Nephron (organoid): Measurements from ENCODE around the gene SGCA.

Source experiments
- H3K27ac Mint-ChIP-seq, 3 experiments: 2 replicates each; pipeline ENCODE4 v1.8.0; 2020; ENCODE audit warnings: mixed read lengths in 3 of 3, mild to moderate bottlenecking in 2 of 3, moderate library complexity in 1 of 3
- H3K27me3 Mint-ChIP-seq: 2 replicates; pipeline ENCODE4 v1.8.0; 2021; ENCODE audit warnings: low read depth, mild to moderate bottlenecking, moderate library complexity, mixed read lengths
- H3K36me3 Mint-ChIP-seq: 2 replicates; pipeline ENCODE4 v1.8.0; 2020; ENCODE audit warnings: low read depth, mixed read lengths
- H3K4me1 Mint-ChIP-seq: 2 replicates; pipeline ENCODE4 v1.8.0; 2020; ENCODE audit warnings: mixed read lengths
- H3K4me3 Mint-ChIP-seq, 3 experiments: 2 replicates each; pipeline ENCODE4 v1.8.0; 2020; ENCODE audit warnings: mild to moderate bottlenecking in 3 of 3, mixed read lengths in 3 of 3, moderate library complexity in 2 of 3
- H3K9me3 Mint-ChIP-seq: 2 replicates; pipeline ENCODE4 v1.8.0; 2020; ENCODE audit warnings: mixed read lengths
- TF ChIP-seq, protein P1 (sequence below), 3 experiments: fragments of 200-600 bp; sonication (generic); IDR thresholded peaks; one replicate each; pipeline ENCODE4 v1.5.0; 2021; ENCODE audit warnings: antibody characterized with exemption in 3 of 3; ENCODE audit not compliant: unreplicated experiment in 3 of 3

SGCA gene

DNA sequence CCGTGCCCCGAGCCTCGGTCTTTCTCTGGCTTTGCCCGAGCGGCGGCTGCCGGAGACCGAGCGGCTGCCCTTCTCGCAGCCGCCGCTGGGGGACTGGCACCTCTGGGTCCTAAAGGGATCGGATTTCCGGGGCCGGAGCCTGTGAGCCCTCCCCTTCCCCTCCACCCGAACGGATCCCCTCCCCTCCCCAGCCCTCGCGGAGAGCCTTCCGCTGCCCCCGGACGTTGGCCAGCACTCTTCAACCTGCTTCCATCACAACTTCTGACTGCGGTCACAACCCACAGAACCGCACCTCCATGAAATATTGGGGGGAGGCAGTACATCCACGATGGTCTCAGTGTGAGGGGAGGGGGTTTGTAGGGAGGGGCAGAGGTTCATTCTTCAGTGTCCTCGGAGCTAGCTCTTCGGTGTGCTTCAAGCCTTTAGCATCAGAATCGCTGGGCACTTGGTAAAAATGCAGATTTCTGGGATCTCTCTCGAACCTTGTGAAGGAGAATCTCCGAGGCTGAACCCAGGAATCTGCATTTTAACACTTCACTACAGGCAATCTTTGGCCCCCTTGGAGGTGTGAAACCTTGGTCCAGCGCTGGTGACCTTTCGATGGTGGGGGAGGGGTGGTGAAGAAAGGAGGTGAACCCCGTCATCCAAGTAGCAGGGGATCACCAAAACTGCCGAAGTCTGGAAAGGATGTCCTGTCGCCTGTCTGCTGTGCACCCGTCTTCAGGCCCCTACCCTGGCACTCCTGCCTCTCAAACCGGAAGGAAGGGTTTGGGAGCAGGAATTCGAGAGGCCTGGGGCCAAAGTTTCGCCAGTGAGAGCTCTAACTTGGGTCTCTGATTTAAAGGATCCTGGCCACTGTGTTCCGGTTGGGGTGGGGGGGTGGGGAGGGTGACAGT lies 14.5 kb upstream of the SGCA start:
- peaks cover 40% of the 10 kb centered on the region for H3K4me1 Mint-ChIP-seq

DNA sequence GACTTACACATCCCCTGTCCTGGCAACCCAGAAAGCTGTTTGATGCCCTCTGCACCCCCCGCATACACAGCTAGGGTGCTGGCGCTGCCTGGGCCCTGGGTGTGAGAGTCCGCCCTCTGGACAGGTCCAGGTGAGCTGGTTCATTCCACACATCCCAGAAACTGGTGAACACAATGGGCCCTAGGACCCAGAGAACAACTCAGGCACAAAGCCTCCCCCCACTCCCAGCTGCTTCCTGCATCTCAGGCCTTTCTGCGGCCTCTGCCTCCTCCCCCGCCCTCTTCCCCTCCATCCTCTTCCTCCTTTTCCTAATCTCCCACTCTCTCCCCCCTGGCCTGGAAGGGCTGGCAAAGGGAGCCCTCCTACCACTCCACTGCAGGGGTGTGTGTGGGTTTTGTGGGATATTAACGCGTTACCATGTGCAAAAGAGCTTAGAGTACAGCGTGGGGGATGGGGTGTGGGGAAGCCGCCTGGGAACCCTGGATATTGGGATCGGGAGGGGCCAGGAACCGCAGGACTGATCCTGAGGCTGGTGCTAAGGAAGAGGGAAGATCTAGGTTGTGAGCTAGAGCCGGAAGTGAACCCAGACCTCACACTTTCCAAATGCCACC lies 13.8 kb upstream of the SGCA start:
- Mint-ChIP-seq H3K36me3 (peaks cover 1% of the 10 kb centered on the region), H3K4me3 (peak overlapping the region; percentile 92 to 99 (median 94)), H3K27ac (peak overlapping the region; percentile 96 to 99 (median 99)), H3K9me3 (no peaks in the 10 kb centered on the region), H3K27me3 (peaks cover 4% of the 10 kb centered on the region), H3K4me1 (peaks cover 33% of the 10 kb centered on the region)
- TF ChIP-seq, protein P1, sequence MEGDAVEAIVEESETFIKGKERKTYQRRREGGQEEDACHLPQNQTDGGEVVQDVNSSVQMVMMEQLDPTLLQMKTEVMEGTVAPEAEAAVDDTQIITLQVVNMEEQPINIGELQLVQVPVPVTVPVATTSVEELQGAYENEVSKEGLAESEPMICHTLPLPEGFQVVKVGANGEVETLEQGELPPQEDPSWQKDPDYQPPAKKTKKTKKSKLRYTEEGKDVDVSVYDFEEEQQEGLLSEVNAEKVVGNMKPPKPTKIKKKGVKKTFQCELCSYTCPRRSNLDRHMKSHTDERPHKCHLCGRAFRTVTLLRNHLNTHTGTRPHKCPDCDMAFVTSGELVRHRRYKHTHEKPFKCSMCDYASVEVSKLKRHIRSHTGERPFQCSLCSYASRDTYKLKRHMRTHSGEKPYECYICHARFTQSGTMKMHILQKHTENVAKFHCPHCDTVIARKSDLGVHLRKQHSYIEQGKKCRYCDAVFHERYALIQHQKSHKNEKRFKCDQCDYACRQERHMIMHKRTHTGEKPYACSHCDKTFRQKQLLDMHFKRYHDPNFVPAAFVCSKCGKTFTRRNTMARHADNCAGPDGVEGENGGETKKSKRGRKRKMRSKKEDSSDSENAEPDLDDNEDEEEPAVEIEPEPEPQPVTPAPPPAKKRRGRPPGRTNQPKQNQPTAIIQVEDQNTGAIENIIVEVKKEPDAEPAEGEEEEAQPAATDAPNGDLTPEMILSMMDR (IDR thresholded peaks at IDR 0.05; ENCODE audit: unreplicated experiment in 3 of 3): no peak

More for the DNA sequence above, 14.5 kb upstream of the SGCA start:
- Mint-ChIP-seq H3K27me3 (peaks cover 4% of the 10 kb centered on the region), H3K36me3 (peaks cover 7% of the 10 kb centered on the region), H3K9me3 (no peaks in the 10 kb centered on the region), H3K4me3 (peak overlapping the region; percentile 92 to 99 (median 94)), H3K27ac (peak overlapping the region; percentile 96 to 99 (median 99))
- TF ChIP-seq, protein P1 (IDR thresholded peaks at IDR 0.05; ENCODE audit: unreplicated experiment in 3 of 3): peak; percentile 60 to 73 (median 60)

DNA sequence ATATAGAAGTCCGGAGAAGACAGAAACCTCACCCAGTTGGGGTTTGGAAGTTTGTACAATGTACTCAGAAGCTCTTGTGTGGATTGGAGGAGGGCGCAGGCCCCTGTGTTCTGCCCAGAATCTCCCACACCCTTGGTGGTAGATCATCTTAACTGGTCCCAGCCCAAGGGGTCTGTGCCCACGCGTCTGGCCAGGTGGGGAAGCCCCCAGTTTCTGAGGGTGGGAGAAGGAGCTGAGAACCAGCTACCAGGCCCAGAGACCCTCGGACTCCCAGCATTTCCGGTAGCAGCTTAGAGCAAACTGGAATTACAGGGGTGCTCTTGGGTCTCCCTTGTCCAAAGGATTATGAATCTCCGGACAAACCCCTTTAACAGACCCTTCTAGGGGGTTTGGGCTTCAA lies 13.1 kb upstream of the SGCA start:
- no peaks in the 10 kb centered on the region for H3K36me3 Mint-ChIP-seq
- peak overlapping the region in 2 of 3 experiments; percentile 92 to 99 for H3K4me3 Mint-ChIP-seq
- peaks cover 4% of the 10 kb centered on the region for H3K27me3 Mint-ChIP-seq
- no peaks in the 10 kb centered on the region for H3K9me3 Mint-ChIP-seq
- peak overlapping the region; percentile 96 to 99 (median 99) for H3K27ac Mint-ChIP-seq
- peaks cover 26% of the 10 kb centered on the region for H3K4me1 Mint-ChIP-seq
- TF ChIP-seq, protein P1 (IDR thresholded peaks at IDR 0.05; ENCODE audit: unreplicated experiment in 3 of 3): no peak

DNA sequence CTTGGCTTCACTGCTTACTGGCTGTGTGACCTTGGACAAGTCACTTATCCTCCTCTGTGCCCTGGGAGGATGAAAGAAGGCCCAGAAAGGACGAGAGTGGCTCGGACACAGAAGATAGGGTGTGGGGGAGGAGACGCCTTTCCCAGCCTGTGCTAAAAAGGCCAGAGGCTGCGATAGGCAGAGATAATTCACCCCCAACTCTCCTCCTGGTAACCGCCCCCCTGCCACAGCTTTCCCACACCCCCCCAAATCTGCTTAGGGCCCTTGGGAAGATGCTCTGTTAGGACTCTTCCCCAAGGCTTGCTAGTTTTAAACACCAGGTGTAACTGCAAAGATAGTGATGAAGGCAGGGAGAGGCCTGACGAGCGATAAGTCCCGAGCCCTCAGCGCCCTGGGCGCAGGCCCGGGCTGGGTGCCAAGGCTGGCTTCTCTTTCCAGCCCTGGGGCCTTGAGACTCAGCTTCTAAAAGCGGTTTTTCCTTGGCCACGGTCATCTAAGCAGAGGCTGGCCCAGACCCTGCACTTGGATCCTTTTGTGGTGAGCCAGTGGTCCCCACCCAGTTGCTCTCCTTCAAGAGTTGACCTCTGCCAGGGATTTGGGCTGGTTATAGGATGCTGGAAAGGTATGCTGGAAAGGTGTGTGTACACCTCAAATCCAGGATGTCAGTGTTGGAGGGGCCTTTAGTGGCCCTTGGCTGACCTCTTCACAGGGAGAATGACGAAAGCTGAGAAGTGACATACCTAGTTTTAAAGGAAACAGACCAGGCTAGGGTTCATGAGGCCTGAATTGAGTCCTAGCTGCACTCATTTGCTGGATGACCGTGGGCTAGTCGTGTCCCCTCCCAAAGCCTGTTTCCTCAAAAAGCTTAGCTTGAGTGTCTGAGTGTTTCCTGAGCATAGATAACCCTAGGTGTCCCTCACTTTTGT lies 11.9 kb upstream of the SGCA start:
- Mint-ChIP-seq H3K4me3 (peak overlapping the region in 1 of 3 experiments; percentile 81), H3K9me3 (no peaks in the 10 kb centered on the region), H3K36me3 (no peaks in the 10 kb centered on the region), H3K4me1 (peaks cover 18% of the 10 kb centered on the region), H3K27me3 (peaks cover 4% of the 10 kb centered on the region), H3K27ac (peak overlapping the region; percentile 92 to 99 (median 99))
- TF ChIP-seq, protein P1 (IDR thresholded peaks at IDR 0.05; ENCODE audit: unreplicated experiment in 3 of 3): no peak

DNA sequence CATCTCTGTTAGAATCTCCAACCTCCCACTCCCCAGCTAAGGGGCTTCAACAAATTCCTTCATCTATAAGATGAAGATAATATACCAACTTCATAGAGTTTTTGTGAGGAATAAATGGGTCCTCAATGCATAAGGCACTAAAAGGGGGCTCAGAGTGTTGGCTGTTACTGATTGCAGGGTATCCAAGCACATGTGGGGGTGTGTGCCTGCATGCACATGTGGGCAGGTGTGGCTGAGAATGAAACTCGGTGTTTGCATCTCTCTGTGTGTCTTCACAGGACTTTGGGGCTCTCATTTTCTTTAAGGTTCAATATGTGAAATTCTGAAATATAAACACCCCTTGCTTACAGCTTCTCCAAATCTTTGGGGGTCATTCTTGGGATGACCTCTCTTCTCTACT lies 11.2 kb upstream of the SGCA start:
- H3K4me3 Mint-ChIP-seq: peak overlapping the region; percentile 48 to 81 (median 74)
- H3K27me3 Mint-ChIP-seq: peaks cover 4% of the 10 kb centered on the region
- TF ChIP-seq, protein P1 (IDR thresholded peaks at IDR 0.05; ENCODE audit: unreplicated experiment in 3 of 3): no peak
- H3K9me3 Mint-ChIP-seq: no peaks in the 10 kb centered on the region
- H3K36me3 Mint-ChIP-seq: no peaks in the 10 kb centered on the region
- H3K27ac Mint-ChIP-seq: peak overlapping the region; percentile 92 to 99 (median 99)
- peaks cover 18% of the 10 kb centered on the region for H3K4me1 Mint-ChIP-seq
